ENCODE measurements around the gene CYB5D1. TPM values are rescaled to one million over a fixed set of nuclear protein-coding genes. Genes with fewer than 3 reads are reported as not detected.

Gene CYB5D1
- total RNA-seq, 4 donors from 2014 or later: 3.3 to 5.1 (median 4.2) TPM

DNA sequence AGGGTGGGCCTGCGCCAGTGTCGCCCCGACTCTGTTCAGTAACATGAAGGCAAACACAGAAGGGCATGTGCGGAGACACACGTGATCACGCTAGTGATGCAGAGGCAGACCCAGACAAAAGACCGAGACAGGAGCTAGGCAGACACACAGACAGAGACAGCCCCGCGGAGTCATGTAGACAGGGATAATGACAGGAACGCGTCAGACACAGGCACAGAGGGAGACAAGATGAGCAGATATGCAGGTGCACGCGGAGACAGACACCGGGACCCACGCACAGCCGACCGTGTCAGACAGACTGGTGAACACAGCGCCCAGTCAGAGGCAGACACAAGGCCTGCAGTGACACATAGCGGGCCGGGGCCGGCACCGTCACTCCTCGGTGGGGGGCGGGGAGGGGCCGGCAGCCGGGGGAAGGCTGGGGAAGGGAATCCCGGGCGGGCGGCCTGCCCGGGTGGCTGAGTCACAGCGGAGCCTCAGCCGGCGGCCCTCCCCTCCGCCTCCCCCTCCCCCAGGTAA lies 16.3 kb upstream of the CYB5D1 start:
- Histone ChIP-seq H3K36me3 (peaks cover 0 to 20% (median 0%) of the 10 kb centered on the region in 3 donors), H3K4me3 (peak overlapping the region; percentile 72 to 80 (median 79)), H3K27ac (peak overlapping the region; percentile 97 to 100 (median 97)), H3K27me3 (no peaks in the 10 kb centered on the region), H3K4me1 (peaks cover 0 to 61% (median 29%) of the 10 kb centered on the region in 4 donors), H3K9me3 (no peaks in the 10 kb centered on the region)
- TF ChIP-seq, protein P1, sequence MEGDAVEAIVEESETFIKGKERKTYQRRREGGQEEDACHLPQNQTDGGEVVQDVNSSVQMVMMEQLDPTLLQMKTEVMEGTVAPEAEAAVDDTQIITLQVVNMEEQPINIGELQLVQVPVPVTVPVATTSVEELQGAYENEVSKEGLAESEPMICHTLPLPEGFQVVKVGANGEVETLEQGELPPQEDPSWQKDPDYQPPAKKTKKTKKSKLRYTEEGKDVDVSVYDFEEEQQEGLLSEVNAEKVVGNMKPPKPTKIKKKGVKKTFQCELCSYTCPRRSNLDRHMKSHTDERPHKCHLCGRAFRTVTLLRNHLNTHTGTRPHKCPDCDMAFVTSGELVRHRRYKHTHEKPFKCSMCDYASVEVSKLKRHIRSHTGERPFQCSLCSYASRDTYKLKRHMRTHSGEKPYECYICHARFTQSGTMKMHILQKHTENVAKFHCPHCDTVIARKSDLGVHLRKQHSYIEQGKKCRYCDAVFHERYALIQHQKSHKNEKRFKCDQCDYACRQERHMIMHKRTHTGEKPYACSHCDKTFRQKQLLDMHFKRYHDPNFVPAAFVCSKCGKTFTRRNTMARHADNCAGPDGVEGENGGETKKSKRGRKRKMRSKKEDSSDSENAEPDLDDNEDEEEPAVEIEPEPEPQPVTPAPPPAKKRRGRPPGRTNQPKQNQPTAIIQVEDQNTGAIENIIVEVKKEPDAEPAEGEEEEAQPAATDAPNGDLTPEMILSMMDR (IDR thresholded peaks at IDR 0.05): peak in 2 of 6 experiments; percentile 8 to 38
- peak in 1 of 2 donors; percentile 20 for TF ChIP-seq POLR2A (IDR thresholded peaks at IDR 0.05)
- DNase-seq: peak; percentile 85 to 94 (median 91)

DNA sequence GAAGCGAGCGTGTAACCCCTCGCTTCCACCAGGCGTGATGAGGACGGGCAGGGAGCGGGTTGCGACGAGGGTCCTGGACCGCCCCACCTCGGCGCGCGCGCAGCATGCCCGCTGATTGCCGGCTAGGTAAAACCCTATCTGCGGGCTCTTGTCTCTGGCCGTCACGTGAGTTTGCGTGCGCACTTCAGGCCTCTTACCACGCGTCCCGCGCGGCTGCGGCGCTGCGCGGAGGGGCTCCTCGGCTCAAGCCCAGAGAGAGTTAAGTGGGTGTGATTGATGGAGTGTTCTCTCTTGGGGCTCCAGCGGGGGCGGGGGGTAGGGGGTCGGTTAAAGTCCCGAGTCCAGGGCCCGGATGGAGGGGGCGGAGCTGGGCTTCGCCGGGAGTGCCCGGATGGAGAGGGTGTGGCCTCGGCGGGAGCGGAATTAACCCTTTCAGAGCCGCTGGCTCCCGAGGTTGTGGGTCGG lies 15.9 kb upstream of the CYB5D1 start:
- peak; percentile 85 to 95 (median 94) for DNase-seq
- Histone ChIP-seq H3K9me3 (no peaks in the 10 kb centered on the region), H3K4me1 (peaks cover 0 to 57% (median 24%) of the 10 kb centered on the region in 4 donors), H3K36me3 (peaks cover 0 to 25% (median 0%) of the 10 kb centered on the region in 3 donors), H3K27ac (peak overlapping the region; percentile 97 to 100 (median 97)), H3K4me3 (peak overlapping the region; percentile 72 to 80 (median 79)), H3K27me3 (no peaks in the 10 kb centered on the region)
- no peak for TF ChIP-seq POLR2A (IDR thresholded peaks at IDR 0.05)
- TF ChIP-seq, protein P1 (IDR thresholded peaks at IDR 0.05): peak in 2 of 6 experiments; percentile 6 to 18

DNA sequence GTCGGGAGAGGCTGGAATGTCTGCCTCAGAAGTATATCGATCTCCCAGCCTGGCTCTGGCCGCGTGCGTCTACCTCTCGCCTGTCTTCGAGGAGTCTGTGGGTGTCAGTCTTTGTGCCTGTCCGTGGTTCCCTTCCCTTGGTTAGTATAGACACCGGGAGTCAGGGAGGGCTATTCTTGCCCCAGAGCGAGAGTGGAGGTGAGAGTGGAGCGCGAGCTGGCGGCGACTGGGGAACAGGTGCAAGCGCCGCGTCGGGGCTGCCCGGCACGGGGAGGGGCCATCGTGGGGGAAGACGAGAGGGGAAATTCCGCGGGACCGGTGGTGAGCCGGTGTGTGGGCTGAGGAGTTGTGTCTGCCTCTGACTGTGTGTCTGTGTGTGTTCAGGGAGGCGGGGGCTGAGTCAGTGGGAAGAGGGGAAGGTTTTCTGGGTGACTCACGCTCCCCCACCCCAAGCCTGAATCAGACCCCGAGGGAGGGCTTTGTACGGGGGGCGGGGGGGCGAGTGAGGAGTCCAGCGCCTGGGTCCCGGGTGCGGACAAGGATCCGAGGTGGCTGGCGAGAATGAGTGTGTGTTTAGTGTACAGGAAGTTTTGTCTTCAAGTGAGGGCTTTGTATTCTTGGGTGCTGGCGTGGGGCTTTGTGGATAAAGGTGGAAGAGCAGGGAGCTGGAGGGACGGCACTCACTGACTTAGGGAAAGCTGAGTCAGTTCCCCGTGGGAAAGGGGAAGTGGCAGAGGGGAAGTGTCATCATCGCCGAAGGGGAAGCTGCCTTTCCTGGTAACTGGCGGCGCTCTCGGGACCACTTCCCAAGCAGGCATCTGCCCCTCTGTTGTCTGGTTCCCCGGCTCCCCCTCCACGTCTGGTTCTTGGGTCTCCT lies 15.2 kb upstream of the CYB5D1 start:
- H3K4me1 ChIP-seq: peaks cover 0 to 51% (median 19%) of the 10 kb centered on the region in 4 donors
- no peaks in the 10 kb centered on the region for H3K9me3 ChIP-seq
- TF ChIP-seq, protein P1 (IDR thresholded peaks at IDR 0.05): no peak
- peak; percentile 57 to 59 for TF ChIP-seq POLR2A (IDR thresholded peaks at IDR 0.05)

DNA sequence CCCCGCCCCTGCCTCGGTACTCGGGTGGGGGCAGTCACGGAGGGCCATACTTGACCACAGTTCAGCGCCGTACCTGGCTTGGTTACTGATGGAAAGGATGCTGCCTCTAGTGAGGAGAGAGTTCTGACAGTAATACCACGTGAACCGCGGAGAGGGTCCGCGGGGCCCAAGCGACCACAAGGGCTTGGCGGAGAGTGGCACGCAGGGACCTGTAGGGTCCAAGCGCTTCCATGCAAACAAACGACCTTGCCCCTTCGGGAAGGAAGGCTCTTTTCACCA lies 14.6 kb upstream of the CYB5D1 start:
- Histone ChIP-seq H3K4me3 (peak overlapping the region; percentile 72 to 80 (median 79)), H3K27me3 (no peaks in the 10 kb centered on the region), H3K27ac (peak overlapping the region; percentile 97 to 100 (median 97)), H3K9me3 (no peaks in the 10 kb centered on the region), H3K4me1 (peaks cover 0 to 48% (median 17%) of the 10 kb centered on the region in 4 donors), H3K36me3 (peaks cover 0 to 38% (median 0%) of the 10 kb centered on the region in 3 donors)
- no peak for TF ChIP-seq POLR2A (IDR thresholded peaks at IDR 0.05)
- TF ChIP-seq, protein P1 (IDR thresholded peaks at IDR 0.05): no peak
- peak in 1 of 3 donors; percentile 76 for DNase-seq

More for the DNA sequence above, 15.2 kb upstream of the CYB5D1 start:
- Histone ChIP-seq H3K27ac (peak overlapping the region; percentile 97 to 100 (median 97)), H3K36me3 (peaks cover 0 to 32% (median 0%) of the 10 kb centered on the region in 3 donors), H3K27me3 (no peaks in the 10 kb centered on the region), H3K4me3 (peak overlapping the region; percentile 72 to 80 (median 79))
- peak in 2 of 3 donors; percentile 77 to 89 for DNase-seq

DNA sequence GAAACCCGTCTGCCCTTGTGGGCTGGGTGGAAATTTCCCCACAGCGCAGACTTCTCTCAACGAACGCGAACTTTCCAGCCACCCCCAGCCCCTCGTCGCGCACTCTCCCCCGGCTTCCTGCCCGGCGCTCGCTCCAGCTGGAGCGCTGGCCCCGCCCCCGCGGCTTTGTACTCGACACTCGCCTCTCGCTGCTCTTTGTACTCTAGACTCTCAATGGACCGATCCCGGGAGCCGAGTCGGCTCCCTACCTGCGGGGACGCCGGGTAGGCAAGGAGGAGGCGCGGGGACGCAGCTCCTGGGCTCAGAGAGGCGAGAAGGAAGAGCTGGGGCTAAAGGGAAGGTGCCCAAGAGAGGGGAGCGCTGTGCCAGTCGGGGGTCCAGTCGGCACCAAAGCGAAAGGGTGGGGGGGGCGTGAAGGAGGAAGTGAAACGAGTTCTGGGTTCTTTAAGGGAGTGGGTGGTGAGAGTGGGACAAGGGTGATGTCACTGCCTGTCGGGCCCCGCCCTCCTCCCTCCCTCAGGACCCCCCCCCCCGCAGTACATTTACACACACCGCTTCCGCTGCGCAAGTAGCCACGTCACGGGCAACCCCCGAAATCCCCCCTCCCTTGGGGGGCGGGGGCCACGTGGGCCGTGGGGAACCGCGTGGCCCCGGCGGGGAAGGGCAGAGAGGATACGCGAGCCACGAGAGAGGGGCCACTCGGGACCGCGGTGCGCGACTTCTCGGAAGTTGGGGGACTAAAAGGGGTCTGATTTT lies 14.1 kb upstream of the CYB5D1 start:
- DNase-seq: peak; percentile 94 to 95 (median 95)

More for the DNA sequence above, 14.1 kb upstream of the CYB5D1 start:
- H3K4me3 ChIP-seq: peak overlapping the region; percentile 72 to 80 (median 79)
- H3K4me1 ChIP-seq: peaks cover 0 to 44% (median 16%) of the 10 kb centered on the region in 4 donors
- H3K27ac ChIP-seq: peak overlapping the region; percentile 97 to 100 (median 97)
- TF ChIP-seq POLR2A (IDR thresholded peaks at IDR 0.05): peak; percentile 86 to 90
- TF ChIP-seq, protein P1 (IDR thresholded peaks at IDR 0.05): peak in 2 of 6 experiments; percentile 4 to 6
- peaks cover 0 to 43% (median 0%) of the 10 kb centered on the region in 3 donors for H3K36me3 ChIP-seq
- H3K9me3 ChIP-seq: no peaks in the 10 kb centered on the region
- H3K27me3 ChIP-seq: no peaks in the 10 kb centered on the region

All from Peyer's patch (tissue), 4 donors.